ENCODE measurements around the gene PRUNE2.
"Not testable (repeated sequence)": the region's sequence is repeated elsewhere in the genome, so short reads cannot be mapped to it uniquely, and the experiment has no call there.

Gene PRUNE2, protein sequence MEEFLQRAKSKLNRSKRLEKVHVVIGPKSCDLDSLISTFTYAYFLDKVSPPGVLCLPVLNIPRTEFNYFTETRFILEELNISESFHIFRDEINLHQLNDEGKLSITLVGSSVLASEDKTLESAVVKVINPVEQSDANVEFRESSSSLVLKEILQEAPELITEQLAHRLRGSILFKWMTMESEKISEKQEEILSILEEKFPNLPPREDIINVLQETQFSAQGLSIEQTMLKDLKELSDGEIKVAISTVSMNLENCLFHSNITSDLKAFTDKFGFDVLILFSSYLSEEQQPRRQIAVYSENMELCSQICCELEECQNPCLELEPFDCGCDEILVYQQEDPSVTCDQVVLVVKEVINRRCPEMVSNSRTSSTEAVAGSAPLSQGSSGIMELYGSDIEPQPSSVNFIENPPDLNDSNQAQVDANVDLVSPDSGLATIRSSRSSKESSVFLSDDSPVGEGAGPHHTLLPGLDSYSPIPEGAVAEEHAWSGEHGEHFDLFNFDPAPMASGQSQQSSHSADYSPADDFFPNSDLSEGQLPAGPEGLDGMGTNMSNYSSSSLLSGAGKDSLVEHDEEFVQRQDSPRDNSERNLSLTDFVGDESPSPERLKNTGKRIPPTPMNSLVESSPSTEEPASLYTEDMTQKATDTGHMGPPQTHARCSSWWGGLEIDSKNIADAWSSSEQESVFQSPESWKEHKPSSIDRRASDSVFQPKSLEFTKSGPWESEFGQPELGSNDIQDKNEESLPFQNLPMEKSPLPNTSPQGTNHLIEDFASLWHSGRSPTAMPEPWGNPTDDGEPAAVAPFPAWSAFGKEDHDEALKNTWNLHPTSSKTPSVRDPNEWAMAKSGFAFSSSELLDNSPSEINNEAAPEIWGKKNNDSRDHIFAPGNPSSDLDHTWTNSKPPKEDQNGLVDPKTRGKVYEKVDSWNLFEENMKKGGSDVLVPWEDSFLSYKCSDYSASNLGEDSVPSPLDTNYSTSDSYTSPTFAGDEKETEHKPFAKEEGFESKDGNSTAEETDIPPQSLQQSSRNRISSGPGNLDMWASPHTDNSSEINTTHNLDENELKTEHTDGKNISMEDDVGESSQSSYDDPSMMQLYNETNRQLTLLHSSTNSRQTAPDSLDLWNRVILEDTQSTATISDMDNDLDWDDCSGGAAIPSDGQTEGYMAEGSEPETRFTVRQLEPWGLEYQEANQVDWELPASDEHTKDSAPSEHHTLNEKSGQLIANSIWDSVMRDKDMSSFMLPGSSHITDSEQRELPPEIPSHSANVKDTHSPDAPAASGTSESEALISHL (N-terminal part only)

GRCh38 chr9:76905791-76906646 is at the start of gene PRUNE2:
Gene PRUNE2 (minus strand): TSS chr9:76906114. CDS start chr9:76905963, 151 bp downstream.
- DNase-seq: peak in 1 of 2 experiments; percentile 49

DNA sequence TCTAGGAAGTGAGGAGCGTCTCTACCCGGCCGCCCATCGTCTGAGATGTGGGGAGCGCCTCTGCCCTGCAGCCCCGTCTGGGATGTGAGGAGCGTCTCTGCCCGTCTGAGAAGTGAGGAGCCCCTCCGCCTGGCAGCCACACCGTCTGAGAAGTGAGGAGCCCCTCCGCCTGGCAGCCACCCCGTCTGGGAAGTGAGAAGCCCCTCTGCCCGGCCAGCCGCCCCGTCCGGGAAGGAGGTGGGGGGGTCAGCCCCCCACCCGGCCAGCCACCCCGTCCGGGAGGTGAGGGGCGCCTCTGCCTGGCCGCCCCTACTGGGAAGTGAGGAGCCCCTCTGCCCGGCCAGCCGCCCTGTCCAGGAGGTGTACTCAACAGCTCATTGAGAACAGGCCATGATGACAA is 49.5 kb upstream of the PRUNE2 start:
- DNase-seq: not testable (repeated sequence)

GRCh38 chr9:76949865-76950264 is 44.0 kb upstream of the PRUNE2 start:
- no peak for DNase-seq

DNA sequence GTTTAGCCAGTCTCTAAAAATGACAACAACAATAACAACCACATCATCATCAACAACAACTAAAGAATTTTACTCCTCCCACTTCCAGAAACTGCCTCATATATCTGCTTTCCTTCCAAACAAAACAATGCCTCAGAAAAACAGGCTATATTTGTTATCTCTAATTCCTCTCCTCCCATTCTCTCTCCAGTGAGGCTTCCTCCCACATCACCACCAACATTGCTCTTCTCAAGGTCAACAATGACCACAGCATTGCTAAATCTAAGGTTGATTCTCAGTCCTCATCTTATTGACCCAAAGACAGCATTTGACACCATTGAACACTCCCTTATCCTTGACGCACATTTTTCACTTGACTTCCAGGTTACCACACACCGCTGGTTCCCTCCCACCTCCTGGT is 38.1 kb upstream of the PRUNE2 start:
- no peak for DNase-seq

- DNase-seq: no peak
Measured at GRCh38 chr9:76943054-76943453, 37.1 kb upstream of the PRUNE2 start.

DNA sequence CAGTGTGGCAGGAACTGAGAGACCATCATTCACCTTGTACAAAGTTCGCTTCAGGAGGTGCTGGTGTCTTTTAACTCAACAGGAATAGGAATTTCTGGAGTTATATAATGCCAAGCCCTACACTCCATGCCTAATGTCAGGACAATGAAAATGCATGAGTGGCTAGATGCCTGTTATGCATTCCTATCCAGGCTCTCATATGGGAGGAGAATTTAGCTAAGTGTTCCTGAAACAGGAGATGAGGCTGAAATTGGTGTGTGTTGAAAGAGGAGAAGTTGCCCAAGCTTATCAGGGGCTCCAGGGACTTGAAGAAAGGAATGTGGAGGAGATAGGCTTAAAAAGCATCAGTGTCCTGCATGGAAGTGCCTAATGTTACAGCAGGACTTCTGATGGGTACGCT is 26.8 kb upstream of the PRUNE2 start:
- no peak for DNase-seq

GRCh38 chr9:76932265-76932664 is 26.4 kb upstream of the PRUNE2 start:
- DNase-seq: no peak

GRCh38 chr9:76927540-76928240 is 21.8 kb upstream of the PRUNE2 start:
- DNase-seq: no peak

DNA sequence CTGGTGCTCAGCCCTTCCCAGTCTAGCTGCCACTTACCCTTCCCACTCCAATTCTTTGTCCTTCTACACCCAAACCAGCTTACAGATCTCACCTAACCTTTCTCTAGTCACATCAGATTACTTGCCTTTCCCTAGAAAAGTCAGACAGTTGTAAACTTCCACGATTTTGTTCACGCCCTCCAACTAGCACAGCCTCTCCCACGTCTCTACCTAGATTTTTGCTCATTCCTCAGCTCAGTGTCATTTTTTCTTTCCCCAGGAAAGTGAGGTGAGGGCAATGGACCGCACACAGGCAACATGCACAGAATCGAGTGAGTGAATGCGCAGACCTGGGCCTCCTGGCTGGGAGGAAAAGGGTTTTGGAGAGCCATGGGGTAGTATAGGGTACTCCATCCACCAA is 20.9 kb upstream of the PRUNE2 start:
- DNase-seq: no peak

GRCh38 chr9:76926324-76926741 is 20.4 kb upstream of the PRUNE2 start:
- DNase-seq: no peak

DNA sequence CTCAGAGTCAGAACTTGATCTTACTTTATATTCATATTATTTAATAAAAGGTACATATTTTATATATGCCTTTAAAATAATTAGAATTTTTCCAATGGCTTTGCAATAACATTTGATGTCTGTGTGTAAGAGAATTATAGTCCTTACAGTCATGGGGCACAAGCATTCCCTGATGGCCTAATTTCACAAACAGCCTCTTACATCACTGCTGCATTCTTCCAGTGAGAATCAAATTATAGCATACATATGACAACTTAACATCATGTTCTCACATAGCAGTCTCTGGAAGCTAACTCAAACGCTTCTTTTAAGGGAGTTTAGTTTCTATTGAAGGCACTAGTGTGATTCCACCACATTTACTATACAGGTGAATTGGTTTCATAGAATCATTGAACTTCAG is 15.3 kb upstream of the PRUNE2 start:
- no peak for DNase-seq

GRCh38 chr9:76917299-76917698 is 11.4 kb upstream of the PRUNE2 start:
- no peak for DNase-seq

DNA sequence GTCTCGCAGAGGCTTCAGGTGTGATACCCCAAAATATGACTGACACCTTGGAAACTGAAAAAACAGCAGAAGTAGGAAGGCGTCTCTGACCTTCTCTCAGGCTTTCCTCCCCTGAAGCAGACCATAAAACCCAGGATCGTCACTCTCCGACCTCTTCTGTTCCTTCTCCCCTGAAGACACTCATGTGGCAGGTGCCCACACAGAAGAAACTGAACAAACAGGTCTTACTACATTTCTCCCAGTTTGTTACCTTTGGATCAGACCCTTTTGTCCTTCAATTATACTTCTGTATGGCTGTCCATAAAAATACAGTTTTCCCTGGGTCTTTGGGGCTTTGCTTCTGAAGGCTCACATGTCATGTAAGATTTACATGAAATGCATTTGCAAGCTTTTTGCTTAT is 10.3 kb upstream of the PRUNE2 start:
- DNase-seq: no peak

DNA sequence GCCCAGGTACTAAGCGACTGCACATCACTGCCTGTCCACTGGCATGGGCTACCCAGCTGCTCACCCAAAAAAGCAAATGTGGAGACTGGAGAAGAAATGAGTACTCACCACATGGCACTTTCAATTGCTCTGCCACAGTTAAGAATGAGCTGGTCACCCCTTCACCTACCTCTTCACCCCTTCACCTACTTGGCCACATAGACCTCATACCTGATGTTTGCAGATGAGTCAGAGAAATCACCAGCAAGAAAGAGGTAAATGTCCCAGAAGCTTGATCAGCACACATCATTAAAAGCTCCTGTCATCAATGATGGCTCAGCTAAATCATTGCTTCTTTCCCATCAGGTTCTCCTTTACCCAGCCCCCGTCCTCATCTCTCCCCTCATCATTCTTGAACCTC is 7.6 kb upstream of the PRUNE2 start:
- DNase-seq: no peak

GRCh38 chr9:76912636-76913275 is 6.8 kb upstream of the PRUNE2 start:
- no peak for DNase-seq

DNA sequence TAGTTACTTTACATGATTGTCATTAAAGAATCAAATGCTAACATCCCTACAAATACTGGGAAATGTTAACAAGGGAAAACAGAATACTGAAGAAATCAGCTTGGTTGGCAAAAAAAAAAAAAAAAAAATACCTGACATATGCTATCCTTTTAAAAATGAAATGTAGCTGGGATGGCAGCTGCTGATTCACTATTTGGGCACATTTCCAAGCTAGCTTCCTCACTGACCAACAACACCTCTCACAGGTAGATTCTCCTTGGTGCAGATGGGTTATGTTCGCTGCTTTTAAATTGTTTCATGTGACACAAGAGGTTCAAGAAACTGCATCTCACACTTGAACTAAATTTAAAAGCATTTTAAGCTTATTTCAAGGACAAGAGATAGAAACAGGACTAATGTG is 6.1 kb upstream of the PRUNE2 start:
- DNase-seq: peak in 1 of 2 experiments; percentile 22

- DNase-seq: no peak
Measured at GRCh38 chr9:76910861-76911260, 4.9 kb upstream of the PRUNE2 start.

DNA sequence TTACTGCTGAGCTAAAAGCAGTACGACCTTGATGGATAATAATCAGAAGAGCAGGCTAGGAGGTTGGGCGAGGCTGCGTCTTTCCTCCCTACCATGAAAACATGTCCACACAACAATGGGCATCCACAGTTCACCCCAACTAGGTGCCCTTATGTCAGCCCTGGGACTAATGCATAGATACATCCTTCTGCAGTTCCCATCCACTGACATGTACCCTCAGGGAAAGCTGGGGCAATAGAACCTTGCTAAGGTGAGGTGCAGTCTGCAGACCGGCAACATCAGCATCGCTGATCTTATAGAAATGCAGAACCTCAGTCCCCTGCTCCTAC is 697 bp upstream of the PRUNE2 start:
- DNase-seq: no peak

GRCh38 chr9:76904661-76905457 is 1.1 kb downstream of the PRUNE2 start:
- DNase-seq: no peak

DNA sequence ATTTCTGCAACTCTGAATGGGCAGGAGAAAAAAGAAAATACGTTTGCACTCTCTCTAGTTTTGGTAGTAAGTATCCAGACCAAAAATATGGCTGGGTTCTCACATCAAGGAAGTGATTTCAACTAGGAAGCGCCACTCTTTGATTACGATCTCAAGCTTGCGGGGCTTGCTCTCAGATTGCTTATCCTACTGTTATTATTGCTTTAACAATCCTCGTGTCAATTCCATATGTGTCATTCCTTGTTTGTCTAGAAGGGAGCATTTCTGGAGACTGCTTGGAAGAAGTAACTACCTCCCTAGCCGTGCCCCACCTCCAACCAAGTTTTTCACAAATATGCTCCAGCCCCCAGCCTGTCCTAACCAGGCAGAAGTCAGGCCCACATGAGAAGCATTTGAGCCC is 3.5 kb downstream of the PRUNE2 start:
- no peak for DNase-seq
